Mammary epithelial cell (primary cell): ENCODE results near the gene PRSS21.

Source experiments
- EZH2 ChIP-seq: IDR thresholded peaks from 2 replicates; pipeline ENCODE4 v1.6.1; 2012; ENCODE audit warnings: low read length, inconsistent platforms, borderline replicate concordance
- TF ChIP-seq, protein P1 (sequence below), 2 donors: IDR thresholded peaks in 1 of 2; conservative IDR thresholded peaks in 1 of 2; 2 replicates each; pipeline ENCODE4 v1.5.1; 2011 to 2012; ENCODE audit warnings: inconsistent platforms in 2 of 2, low read length in 2 of 2, mild to moderate bottlenecking in 2 of 2, control low read depth in 1 of 2, low read depth in 1 of 2; ENCODE audit not compliant: insufficient read depth in 1 of 2; ENCODE audit errors: extremely low read depth in 1 of 2

DNA sequence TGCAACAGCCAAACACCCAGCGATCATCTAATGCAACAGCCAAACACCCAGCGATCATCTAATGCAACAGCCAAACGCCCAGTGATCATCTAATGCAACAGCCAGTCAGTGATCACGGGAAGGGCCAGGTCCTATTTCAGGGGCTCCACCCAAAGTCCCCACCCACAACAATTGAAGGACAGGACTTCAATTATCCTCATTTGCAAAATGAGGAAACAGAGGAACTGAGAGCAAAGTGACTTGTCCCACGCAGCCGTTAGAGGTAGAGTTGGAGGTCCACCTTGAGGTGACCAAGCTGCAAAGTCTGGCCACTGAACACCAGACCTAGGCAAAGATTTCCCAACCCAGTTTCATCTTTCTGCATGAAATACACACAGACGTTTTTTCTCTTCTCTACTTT, 16.7 kb downstream of the PRSS21 start:
- TF ChIP-seq, protein P1, sequence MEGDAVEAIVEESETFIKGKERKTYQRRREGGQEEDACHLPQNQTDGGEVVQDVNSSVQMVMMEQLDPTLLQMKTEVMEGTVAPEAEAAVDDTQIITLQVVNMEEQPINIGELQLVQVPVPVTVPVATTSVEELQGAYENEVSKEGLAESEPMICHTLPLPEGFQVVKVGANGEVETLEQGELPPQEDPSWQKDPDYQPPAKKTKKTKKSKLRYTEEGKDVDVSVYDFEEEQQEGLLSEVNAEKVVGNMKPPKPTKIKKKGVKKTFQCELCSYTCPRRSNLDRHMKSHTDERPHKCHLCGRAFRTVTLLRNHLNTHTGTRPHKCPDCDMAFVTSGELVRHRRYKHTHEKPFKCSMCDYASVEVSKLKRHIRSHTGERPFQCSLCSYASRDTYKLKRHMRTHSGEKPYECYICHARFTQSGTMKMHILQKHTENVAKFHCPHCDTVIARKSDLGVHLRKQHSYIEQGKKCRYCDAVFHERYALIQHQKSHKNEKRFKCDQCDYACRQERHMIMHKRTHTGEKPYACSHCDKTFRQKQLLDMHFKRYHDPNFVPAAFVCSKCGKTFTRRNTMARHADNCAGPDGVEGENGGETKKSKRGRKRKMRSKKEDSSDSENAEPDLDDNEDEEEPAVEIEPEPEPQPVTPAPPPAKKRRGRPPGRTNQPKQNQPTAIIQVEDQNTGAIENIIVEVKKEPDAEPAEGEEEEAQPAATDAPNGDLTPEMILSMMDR (conservative IDR thresholded peaks at IDR 0.05 in 1 of 2, IDR thresholded peaks at IDR 0.05 in 1 of 2; ENCODE audit: extremely low read depth in 1 of 2, insufficient read depth in 1 of 2, low read depth in 1 of 2, low read length in 2 of 2) = no peak
- TF ChIP-seq EZH2 = no peak
